PC-3 (cell line): Measurements from ENCODE around the gene SLAMF8. TPM values are rescaled to one million over a fixed set of nuclear protein-coding genes. Genes with fewer than 3 reads are reported as not detected.

Experiments used
- ATAC-seq: fragments of 200-7000 bp; cut with Tn5 transposase; 2 replicates; pipeline ENCODE4 v1.9.1; 2020; ENCODE audit warnings: mild to moderate bottlenecking, moderate library complexity
- BruUV-seq: library from RNA; stranded (reverse); fragments of 400-500 nt; replicated peaks from 2 replicates; lab custom pipeline; 2021; lab: Mats Ljungman, UMichigan
- CTCF ChIA-PET: fragments of 300-600 bp; sonication (Branson Sonifier 250); formaldehyde crosslinking; loops from one replicate; lab custom pipeline; 2022; ENCODE audit warnings: antibody characterized with exemption; lab: Charles Lee
- POLR2A ChIA-PET: fragments of 300-600 bp; sonication (Branson Sonifier 250); formaldehyde crosslinking; loops from one replicate; lab custom pipeline; 2022; ENCODE audit warnings: antibody characterized with exemption; ENCODE audit not compliant: unreplicated experiment; lab: Charles Lee
- DNase-seq: peaks from one replicate; pipeline ENCODE4 v3.0.0-alpha.2; 2015
- H2AFZ ChIP-seq: fragments of 300-600 bp; sonication (generic); 2 replicates; pipeline ENCODE4 v1.6.0; 2016; ENCODE audit warnings: antibody characterized with exemption, low read length
- H3F3A ChIP-seq: fragments of 300-600 bp; sonication (generic); one replicate; pipeline ENCODE4 v1.6.0; 2017; ENCODE audit warnings: antibody characterized with exemption, low read length, control low read depth, mild to moderate bottlenecking; ENCODE audit not compliant: unreplicated experiment
- H3K27ac ChIP-seq: fragments of 300-600 bp; sonication (generic); 2 replicates; pipeline ENCODE4 v1.5.1; 2016; ENCODE audit warnings: mild to moderate bottlenecking, low read length
- H3K27me3 ChIP-seq: fragments of 300-600 bp; sonication (generic); 2 replicates; pipeline ENCODE4 v1.6.1; 2016; ENCODE audit warnings: low read length, mixed read lengths
- H3K36me3 ChIP-seq: fragments of 300-600 bp; sonication (generic); 2 replicates; pipeline ENCODE4 v1.6.1; 2016; ENCODE audit warnings: low read depth, mixed run types, low read length, mixed read lengths
- H3K4me1 ChIP-seq: fragments of 300-600 bp; sonication (generic); 2 replicates; pipeline ENCODE4 v1.5.1; 2016; ENCODE audit warnings: low read length; ENCODE audit not compliant: insufficient read depth
- H3K4me2 ChIP-seq: fragments of 300-600 bp; sonication (generic); 2 replicates; pipeline ENCODE4 v1.6.0; 2016; ENCODE audit warnings: low read length
- H3K4me3 ChIP-seq: fragments of 300-600 bp; sonication (generic); 2 replicates; pipeline ENCODE4 v1.5.1; 2016; ENCODE audit warnings: mild to moderate bottlenecking, low read length, mixed read lengths
- H3K79me2 ChIP-seq: fragments of 300-600 bp; sonication (generic); 2 replicates; pipeline ENCODE4 v1.6.1; 2017; ENCODE audit warnings: low read length, mixed read lengths
- H3K9ac ChIP-seq: fragments of 300-600 bp; sonication (generic); 2 replicates; pipeline ENCODE4 v1.6.0; 2016; ENCODE audit warnings: mild to moderate bottlenecking, low read length
- H3K9me2 ChIP-seq: fragments of 300-600 bp; sonication (generic); replicated peaks from 2 replicates; pipeline ENCODE4 v1.6.1; 2016; ENCODE audit warnings: mixed run types, low read length, mixed read lengths
- H3K9me3 ChIP-seq: fragments of 300-600 bp; sonication (generic); 2 replicates; pipeline ENCODE4 v1.6.1; 2016; ENCODE audit warnings: low read length, mixed read lengths
- H4K20me1 ChIP-seq: fragments of 300-600 bp; sonication (generic); 2 replicates; pipeline ENCODE4 v1.6.1; 2016; ENCODE audit warnings: low read length, mixed read lengths
- CTCF ChIP-seq: fragments of 300-600 bp; sonication (generic); conservative IDR thresholded peaks from 2 replicates; pipeline ENCODE4 v1.5.1; 2017; ENCODE audit warnings: antibody characterized with exemption, low read depth, mild to moderate bottlenecking, low read length
- EZH2 ChIP-seq: fragments of 300-600 bp; sonication (generic); IDR thresholded peaks from one replicate; pipeline ENCODE4 v1.6.1; 2017; ENCODE audit warnings: antibody characterized with exemption, mild to moderate bottlenecking, low read length; ENCODE audit not compliant: unreplicated experiment
- EZH2phosphoT487 ChIP-seq: fragments of 300-600 bp; sonication (generic); IDR thresholded peaks from 2 replicates; pipeline ENCODE4 v1.6.1; 2018; ENCODE audit warnings: mild to moderate bottlenecking, antibody characterized with exemption, low read length, borderline replicate concordance
- intact Hi-C: fragments of 100-400 bp; cut with micrococcal nuclease; formaldehyde crosslinking; loops from 2 replicates; pipeline ENCODE4 v1.9.0; 2023
- total RNA-seq: library from RNA; depleted of rRNA; stranded (reverse); fragments of >200 nt; gene quantifications from 2 replicates; pipeline ENCODE4 v1.2.3, GENCODE V29; 2014

The SLAMF8 gene
- total RNA-seq, 1 experiment from 2014 or later = not detected

- Histone ChIP-seq H3K27ac (no peak overlapping the region), H3K9ac (no peak overlapping the region), H2AFZ (no peak overlapping the region), H3K4me3 (no peak overlapping the region), H3F3A (no peaks in the 10 kb centered on the region), H3K9me2 (no peaks in the 10 kb centered on the region), H4K20me1 (no peaks in the 10 kb centered on the region), H3K4me1 (peaks cover 17% of the 10 kb centered on the region), H3K27me3 (no peaks in the 10 kb centered on the region), H3K9me3 (no peaks in the 10 kb centered on the region), H3K4me2 (no peak overlapping the region), H3K36me3 (no peaks in the 10 kb centered on the region), H3K79me2 (no peaks in the 10 kb centered on the region)
- ATAC-seq (no peak), DNase-seq (no peak)
- BruUV-seq = no TSS peak
- CTCF ChIA-PET = no interaction called here
- intact Hi-C loops = no loop called here
- POLR2A ChIA-PET = no interaction called here
- TF ChIP-seq EZH2 = no peak
- TF ChIP-seq CTCF = no peak
- no peak for TF ChIP-seq EZH2phosphoT487
Observed at GRCh38 chr1:159866905-159867663, 40.4 kb downstream of the SLAMF8 start.

DNA sequence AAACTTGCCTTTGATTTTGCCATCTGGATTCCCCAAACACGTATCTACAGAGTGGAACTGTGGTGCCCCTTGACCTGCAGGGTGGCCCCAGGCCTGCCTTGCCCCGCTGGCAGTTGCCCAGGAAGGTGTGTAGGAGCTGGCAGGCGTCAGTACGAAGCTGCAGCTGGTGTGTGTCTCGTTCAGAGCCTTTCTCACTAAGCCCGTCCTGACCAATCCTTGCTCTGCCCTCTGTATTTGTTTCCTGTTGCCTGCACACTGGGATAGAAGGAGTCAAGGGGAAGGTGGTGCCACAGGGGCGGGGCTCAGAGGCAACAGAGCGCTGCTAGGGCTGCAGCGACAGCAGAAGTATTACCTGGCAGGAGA is 41.0 kb downstream of the SLAMF8 start:
- H3K4me2 ChIP-seq = no peak overlapping the region
- intact Hi-C loops = no loop called here
- BruUV-seq = no TSS peak

More for the DNA sequence above, 41.0 kb downstream of the SLAMF8 start:
- H3K9me3 ChIP-seq = no peaks in the 10 kb centered on the region
- no peaks in the 10 kb centered on the region for H3K27me3 ChIP-seq
- TF ChIP-seq CTCF (no peak), EZH2 (no peak), EZH2phosphoT487 (no peak)
- ChIA-PET CTCF (no interaction called here), POLR2A (no interaction called here)
- no peaks in the 10 kb centered on the region for H3F3A ChIP-seq
- no peak overlapping the region for H3K4me3 ChIP-seq
- no peak overlapping the region for H3K9ac ChIP-seq
- H4K20me1 ChIP-seq = no peaks in the 10 kb centered on the region
- H3K36me3 ChIP-seq = no peaks in the 10 kb centered on the region
- H3K4me1 ChIP-seq = peaks cover 17% of the 10 kb centered on the region
- no peaks in the 10 kb centered on the region for H3K79me2 ChIP-seq
- no peak overlapping the region for H3K27ac ChIP-seq
- no peaks in the 10 kb centered on the region for H3K9me2 ChIP-seq
- DNase-seq = no peak
- peak; percentile 47 for ATAC-seq
- no peak overlapping the region for H2AFZ ChIP-seq
